ENCODE data around the gene LHFPL2.

DNA sequence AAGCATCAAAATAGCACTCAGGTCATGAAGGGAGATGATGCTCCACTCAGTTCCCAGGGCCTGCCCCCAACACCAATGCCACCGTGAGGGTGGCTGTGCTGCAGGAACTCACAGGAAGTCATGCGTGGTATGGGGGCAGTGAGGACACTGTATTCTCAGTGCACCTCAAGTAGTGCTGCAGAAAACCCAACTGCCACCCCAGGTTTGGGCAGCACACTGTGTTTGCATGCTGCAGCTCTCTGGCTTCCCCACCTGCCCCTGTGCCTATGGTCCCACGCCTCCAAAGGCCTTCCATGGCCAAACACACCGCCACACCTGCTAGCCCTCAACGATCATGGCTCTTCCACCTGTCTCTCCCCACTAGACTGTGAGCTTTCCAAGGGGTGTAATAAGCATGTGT is 14.3 kb downstream of the LHFPL2 start:
- TF ChIP-seq, protein P1, sequence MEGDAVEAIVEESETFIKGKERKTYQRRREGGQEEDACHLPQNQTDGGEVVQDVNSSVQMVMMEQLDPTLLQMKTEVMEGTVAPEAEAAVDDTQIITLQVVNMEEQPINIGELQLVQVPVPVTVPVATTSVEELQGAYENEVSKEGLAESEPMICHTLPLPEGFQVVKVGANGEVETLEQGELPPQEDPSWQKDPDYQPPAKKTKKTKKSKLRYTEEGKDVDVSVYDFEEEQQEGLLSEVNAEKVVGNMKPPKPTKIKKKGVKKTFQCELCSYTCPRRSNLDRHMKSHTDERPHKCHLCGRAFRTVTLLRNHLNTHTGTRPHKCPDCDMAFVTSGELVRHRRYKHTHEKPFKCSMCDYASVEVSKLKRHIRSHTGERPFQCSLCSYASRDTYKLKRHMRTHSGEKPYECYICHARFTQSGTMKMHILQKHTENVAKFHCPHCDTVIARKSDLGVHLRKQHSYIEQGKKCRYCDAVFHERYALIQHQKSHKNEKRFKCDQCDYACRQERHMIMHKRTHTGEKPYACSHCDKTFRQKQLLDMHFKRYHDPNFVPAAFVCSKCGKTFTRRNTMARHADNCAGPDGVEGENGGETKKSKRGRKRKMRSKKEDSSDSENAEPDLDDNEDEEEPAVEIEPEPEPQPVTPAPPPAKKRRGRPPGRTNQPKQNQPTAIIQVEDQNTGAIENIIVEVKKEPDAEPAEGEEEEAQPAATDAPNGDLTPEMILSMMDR (IDR thresholded peaks at IDR 0.05; ENCODE audit: insufficient read depth, low read length, poor library complexity, severe bottlenecking): no peak
- no peak for TF ChIP-seq EZH2phosphoT487 (conservative IDR thresholded peaks at IDR 0.05; ENCODE audit: low read length)
